Spinal cord (tissue), 10 donors: ENCODE measurements around the gene ODAD2. TPM values are rescaled to one million over a fixed set of nuclear protein-coding genes. Genes with fewer than 3 reads are reported as not detected.

Experiments used
- DNase-seq, 6 donors: peaks; one replicate each; pipeline versions ENCODE4 v3.0.0 to v3.0.0-alpha.2; 2013 to 2015; ENCODE audit warnings: low spot score in 6 of 6, low read depth in 4 of 6
- H3K27ac ChIP-seq: one replicate; pipeline ENCODE4 v1.5.1; 2013; ENCODE audit warnings: low read depth, low read length, control low read depth
- H3K27me3 ChIP-seq: one replicate; pipeline ENCODE4 v1.6.1; 2013; ENCODE audit warnings: low read length; ENCODE audit not compliant: control insufficient read depth, insufficient read depth
- H3K36me3 ChIP-seq: one replicate; pipeline ENCODE4 v1.6.1; 2013; ENCODE audit warnings: low read length; ENCODE audit not compliant: control insufficient read depth, insufficient read depth
- H3K4me1 ChIP-seq: one replicate; pipeline ENCODE4 v1.6.1; 2013; ENCODE audit warnings: low read length; ENCODE audit not compliant: control insufficient read depth, insufficient read depth
- H3K4me3 ChIP-seq: one replicate; pipeline ENCODE4 v1.5.1; 2013; ENCODE audit warnings: low read depth, low read length, control low read depth
- H3K9me3 ChIP-seq: one replicate; pipeline ENCODE4 v1.6.1; 2013; ENCODE audit warnings: low read length; ENCODE audit not compliant: control insufficient read depth, insufficient read depth
- WGBS: methylation state at CpG from one replicate; pipeline ENCODE4 v1.1.5; 2013; ENCODE audit warnings: missing lambda C conversion rate; ENCODE audit not compliant: insufficient coverage; 5-methylcytosine and 5-hydroxymethylcytosine counted together
- polyA plus RNA-seq, 2 donors: library from polyadenylated mRNA; unstranded; fragments of 120-200 nt; gene quantifications; one replicate each; pipeline ENCODE4 v1.2.1, GENCODE V29; 2013; ENCODE audit not compliant: insufficient read length in 2 of 2
- total RNA-seq, 2 donors: library from RNA; depleted of rRNA in 1 of 2; stranded (reverse); fragments of 120-200 nt in 1 of 2; fragments of >200 nt in 1 of 2; gene quantifications; one replicate each; pipeline versions ENCODE4 v1.2.3 to v1.2.4, GENCODE V29; 2013 to 2014
- donor health status: healthy.

The ODAD2 gene
- total and polyA plus RNA-seq, 4 donors: 3.9 to 7.0 (median 5.7) TPM

DNA sequence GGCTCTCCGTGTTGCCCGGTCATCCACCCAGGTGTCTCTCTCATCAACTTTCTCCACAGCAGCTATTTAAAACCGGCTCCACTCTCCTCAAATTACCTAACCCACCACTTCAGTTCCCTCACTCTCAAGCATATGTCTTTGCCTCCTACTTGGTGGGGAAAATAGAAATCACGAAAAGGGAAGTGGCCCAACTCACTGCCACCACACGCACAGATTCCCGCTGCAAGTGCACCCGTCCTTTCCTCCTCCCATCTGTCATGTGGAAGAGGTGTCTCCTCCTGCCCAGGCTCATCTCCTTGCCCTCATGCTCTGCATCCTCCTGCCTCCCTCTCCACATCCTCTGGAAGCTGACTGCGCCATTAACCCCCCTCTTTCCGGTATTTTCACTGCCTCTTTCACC is 172.5 kb downstream of the ODAD2 start:
- Histone ChIP-seq H3K4me1 (no peaks in the 10 kb centered on the region), H3K27ac (no peak overlapping the region), H3K27me3 (no peaks in the 10 kb centered on the region), H3K36me3 (no peaks in the 10 kb centered on the region), H3K9me3 (no peaks in the 10 kb centered on the region), H3K4me3 (no peak overlapping the region)
- 96% methylated on average over 7 of the region's 9 CpGs for WGBS
- DNase-seq: no peak

DNA sequence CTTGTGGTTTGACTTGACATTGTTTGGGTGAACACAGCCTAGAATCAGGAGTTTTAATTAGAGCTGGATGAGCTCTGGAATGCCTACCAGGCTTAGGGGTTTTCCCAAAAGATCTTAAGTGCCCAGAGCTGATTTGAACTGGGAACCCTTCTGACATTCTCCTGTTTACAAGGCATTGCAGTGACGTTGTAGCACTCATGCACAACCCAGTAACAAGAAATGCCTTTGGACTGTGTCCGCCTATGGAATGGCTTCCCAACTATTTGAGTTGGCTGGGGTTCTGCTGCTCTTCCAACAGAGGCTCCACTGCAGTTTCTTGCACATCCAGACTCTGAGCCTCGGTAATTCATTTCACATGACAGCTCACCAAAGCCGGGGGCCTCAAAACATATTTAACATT is 176.6 kb downstream of the ODAD2 start:
- Histone ChIP-seq H3K27me3 (no peaks in the 10 kb centered on the region), H3K4me3 (no peak overlapping the region), H3K27ac (no peak overlapping the region), H3K36me3 (no peaks in the 10 kb centered on the region), H3K9me3 (no peaks in the 10 kb centered on the region), H3K4me1 (no peaks in the 10 kb centered on the region)
- 96% methylated on average over 3 of the region's 4 CpGs for WGBS
- DNase-seq: no peak

DNA sequence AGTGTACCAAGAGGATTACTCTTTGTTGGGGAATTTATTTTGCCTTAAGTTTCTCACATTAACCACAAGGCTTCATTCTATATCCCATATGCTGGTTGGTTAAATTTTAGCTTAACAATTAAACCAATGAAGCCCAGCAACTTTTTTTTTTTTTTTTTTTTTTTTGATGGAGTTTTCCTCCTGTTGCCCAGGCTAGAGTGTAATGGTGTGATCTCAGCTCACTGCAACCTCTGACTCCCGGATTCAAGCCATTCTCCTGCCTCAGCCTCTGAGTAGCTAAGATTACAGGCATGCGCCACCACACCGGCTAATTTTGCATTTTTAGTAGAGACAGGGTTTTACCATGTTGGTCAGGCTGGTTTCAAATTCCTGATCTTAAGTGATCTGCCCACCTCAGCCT is 178.2 kb downstream of the ODAD2 start:
- no peak overlapping the region for H3K27ac ChIP-seq
- H3K27me3 ChIP-seq: no peaks in the 10 kb centered on the region
- H3K9me3 ChIP-seq: no peaks in the 10 kb centered on the region
- WGBS: 94% methylated on average over 2 of the region's 3 CpGs
- no peak overlapping the region for H3K4me3 ChIP-seq
- no peaks in the 10 kb centered on the region for H3K4me1 ChIP-seq
- DNase-seq: no peak
- no peaks in the 10 kb centered on the region for H3K36me3 ChIP-seq

DNA sequence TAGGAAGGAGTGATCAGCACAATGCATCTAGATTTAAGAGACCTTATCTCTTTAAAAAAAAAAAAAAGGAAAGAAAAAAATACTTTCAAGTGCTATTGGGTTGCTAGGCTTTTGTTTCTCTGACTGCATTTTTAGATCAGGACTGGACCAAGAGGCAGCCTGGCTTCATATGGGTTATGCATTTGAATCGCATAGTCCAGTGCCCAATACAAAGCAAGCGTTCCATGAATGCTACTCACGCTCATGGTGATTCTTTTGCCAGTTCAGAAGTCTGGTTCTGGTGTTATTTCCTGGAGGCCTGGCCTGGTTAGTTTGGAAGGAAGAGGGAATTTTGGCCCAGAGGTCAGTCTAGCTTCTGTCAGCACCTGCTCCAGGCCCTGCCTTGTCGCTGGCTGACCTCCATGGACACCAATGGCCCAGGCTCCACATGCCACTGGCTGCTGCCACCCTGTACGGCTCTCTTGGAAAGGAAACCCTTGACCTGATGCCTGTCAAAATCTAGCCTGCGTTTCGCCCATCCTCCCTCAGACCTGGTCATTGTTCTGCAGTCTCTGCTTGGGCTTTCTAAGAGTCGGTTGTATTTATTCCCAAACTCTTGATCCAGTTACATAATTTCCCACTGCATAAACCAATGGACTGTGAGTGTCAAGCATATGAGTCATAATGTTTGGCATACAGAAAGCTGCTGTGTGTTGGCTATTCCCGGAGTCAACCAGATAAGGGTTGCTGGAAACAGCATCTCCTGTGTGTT is 178.9 kb downstream of the ODAD2 start:
- no peak for DNase-seq
- no peak overlapping the region for H3K27ac ChIP-seq
- 93% methylated on average over 7 of the region's 9 CpGs for WGBS

DNA sequence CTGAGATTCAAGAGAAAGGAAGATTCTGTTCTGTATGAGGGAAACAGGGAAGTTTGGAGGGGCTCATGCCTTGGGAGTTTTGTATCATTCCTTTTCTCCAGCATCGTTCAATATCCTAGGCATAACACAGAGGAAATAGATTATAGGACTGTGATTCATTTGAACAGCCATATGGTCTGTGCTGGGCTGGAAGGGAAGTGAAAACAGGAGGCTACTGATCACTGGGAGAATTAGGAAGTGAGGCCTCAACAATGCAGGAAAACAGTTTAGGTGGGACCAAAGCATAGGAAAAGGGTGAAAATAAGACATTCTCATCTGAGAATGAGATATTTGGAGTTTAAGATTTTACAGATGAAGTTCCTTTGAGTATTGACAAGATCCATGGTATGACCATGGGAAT is 182.6 kb downstream of the ODAD2 start:
- H3K4me3 ChIP-seq: no peak overlapping the region
- WGBS: no CpG with 5 or more reads among the region's 1 CpG

More for the DNA sequence above, 178.9 kb downstream of the ODAD2 start:
- Histone ChIP-seq H3K4me1 (no peaks in the 10 kb centered on the region), H3K9me3 (no peaks in the 10 kb centered on the region), H3K4me3 (no peak overlapping the region), H3K27me3 (no peaks in the 10 kb centered on the region), H3K36me3 (no peaks in the 10 kb centered on the region)

DNA sequence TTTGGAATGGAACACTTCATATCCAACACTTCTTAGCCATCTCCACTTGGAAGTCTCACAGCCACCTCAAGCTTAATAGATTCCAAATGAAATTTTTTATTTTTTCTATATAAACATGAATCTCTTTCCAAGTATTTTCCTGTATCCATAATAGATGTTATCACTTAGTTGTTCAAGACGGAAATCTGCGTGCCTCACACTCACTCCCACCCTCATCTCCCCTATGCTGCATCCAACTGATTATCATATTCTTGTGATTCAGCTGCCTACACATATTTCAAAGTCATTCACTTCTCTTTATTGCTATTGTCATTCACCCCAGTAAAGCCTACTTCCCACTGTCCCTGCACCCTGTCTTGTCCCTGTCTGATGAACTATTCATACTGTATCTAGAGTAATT is 183.0 kb downstream of the ODAD2 start:
- Histone ChIP-seq H3K36me3 (no peaks in the 10 kb centered on the region), H3K27ac (no peak overlapping the region), H3K9me3 (no peaks in the 10 kb centered on the region), H3K4me1 (no peaks in the 10 kb centered on the region), H3K4me3 (no peak overlapping the region), H3K27me3 (no peaks in the 10 kb centered on the region)
- WGBS: 78% methylated on average over 2 of the region's 2 CpGs
- no peak for DNase-seq

More for the DNA sequence above, 182.6 kb downstream of the ODAD2 start:
- DNase-seq: no peak
- Histone ChIP-seq H3K36me3 (no peaks in the 10 kb centered on the region), H3K4me1 (no peaks in the 10 kb centered on the region), H3K27ac (no peak overlapping the region), H3K27me3 (no peaks in the 10 kb centered on the region), H3K9me3 (no peaks in the 10 kb centered on the region)

DNA sequence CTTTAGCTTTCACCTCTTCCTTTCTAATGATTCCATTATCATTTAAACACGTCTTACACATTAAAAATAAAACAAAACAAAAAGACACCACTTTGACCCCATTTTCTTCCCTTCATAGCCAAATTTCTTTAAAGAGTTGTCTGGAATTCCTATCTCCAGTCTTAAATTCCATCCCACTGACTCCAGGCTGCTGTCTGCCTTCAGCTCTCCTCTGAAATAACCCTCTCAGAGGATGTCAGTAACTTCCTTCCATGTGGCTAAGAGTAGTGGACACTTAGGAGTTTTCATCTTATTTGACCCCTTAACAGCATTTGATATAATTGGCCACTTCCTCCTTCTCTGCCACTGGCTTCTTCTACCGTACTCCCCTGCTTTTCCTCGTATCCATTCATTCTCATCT is 183.6 kb downstream of the ODAD2 start:
- H3K36me3 ChIP-seq: no peaks in the 10 kb centered on the region
- 95% methylated on average over 3 of the region's 3 CpGs for WGBS
- no peak overlapping the region for H3K27ac ChIP-seq
- no peak for DNase-seq
- no peak overlapping the region for H3K4me3 ChIP-seq
- no peaks in the 10 kb centered on the region for H3K4me1 ChIP-seq
- H3K27me3 ChIP-seq: no peaks in the 10 kb centered on the region
- no peaks in the 10 kb centered on the region for H3K9me3 ChIP-seq

DNA sequence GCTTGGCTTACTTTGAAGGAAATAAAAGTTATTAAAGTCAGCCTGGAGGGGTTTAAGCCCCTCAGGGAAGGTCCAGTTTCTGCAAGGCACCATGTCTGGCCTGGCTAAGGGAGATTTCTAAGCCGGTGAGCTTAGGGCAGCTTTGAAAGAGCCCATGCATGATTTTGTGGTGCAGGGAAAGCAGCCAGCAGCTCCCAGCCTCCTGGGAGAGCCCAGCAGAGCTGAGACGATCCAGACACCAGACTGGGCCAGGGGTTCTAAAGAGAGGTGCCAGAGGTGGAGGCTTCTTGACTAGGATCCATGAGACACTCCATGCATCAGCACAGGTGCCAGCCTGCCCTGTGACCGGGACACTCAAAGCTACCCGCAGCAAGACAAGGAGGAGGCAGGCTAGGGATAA is 193.7 kb downstream of the ODAD2 start:
- Histone ChIP-seq H3K9me3 (no peaks in the 10 kb centered on the region), H3K27ac (no peak overlapping the region), H3K4me3 (no peak overlapping the region), H3K4me1 (no peaks in the 10 kb centered on the region), H3K27me3 (no peaks in the 10 kb centered on the region), H3K36me3 (no peaks in the 10 kb centered on the region)
- 92% methylated on average over 4 of the region's 4 CpGs for WGBS
- DNase-seq: no peak

DNA sequence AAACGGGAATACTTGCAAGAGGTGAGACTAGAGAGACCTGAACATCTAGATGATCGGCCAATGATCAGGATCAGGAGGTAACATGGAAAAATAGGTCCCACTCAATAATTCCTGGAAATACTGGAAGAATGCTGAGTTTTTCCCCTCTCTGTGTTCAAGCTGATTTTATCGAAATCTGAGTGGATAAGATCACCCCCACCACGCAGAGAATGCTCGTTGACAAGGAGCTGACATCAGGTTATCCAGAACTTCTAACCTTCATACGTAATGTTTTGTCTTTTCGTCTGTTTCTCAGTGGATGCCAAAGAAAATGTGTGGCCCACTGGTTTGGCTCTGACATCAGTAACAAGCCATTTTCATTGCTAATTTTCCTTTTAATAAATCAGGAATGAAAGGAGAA is 194.7 kb downstream of the ODAD2 start:
- H3K4me1 ChIP-seq: no peaks in the 10 kb centered on the region
- no peaks in the 10 kb centered on the region for H3K27me3 ChIP-seq
- WGBS: 92% methylated on average over 7 of the region's 7 CpGs
- no peak for DNase-seq
- H3K9me3 ChIP-seq: no peaks in the 10 kb centered on the region
- H3K4me3 ChIP-seq: no peak overlapping the region
- H3K36me3 ChIP-seq: no peaks in the 10 kb centered on the region
- no peak overlapping the region for H3K27ac ChIP-seq

DNA sequence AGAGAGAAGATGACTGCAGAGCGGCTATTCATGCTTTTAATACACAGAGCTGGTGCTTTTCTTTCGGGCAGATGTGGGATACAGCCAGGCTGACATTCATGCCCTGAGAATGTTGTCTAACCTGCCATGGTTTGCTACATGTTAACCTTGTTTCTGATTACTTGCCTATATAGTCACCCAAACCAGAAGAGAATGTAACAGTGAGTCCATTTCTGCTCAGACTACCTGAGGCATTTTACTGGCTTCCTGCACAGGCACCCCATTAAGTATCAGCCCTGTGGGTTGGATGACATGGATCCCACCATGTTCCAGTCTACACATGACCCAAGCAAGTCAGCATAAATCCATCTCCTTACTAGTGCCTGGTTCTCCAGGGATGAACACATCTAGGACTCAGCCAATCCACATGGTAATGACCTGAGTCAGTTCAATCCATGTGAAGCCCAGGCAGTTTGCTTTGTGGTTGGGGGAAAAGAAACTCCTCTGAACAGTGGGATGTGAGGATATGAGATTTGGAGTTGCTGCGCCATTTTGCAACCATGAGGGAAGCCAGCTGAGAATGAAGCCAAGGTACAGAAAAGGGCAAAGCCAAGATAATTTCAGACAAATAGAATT is 197.6 kb downstream of the ODAD2 start:
- no peak overlapping the region for H3K4me3 ChIP-seq
- 89% methylated on average over 2 of the region's 3 CpGs for WGBS
- no peak for DNase-seq

More for the DNA sequence above, 197.6 kb downstream of the ODAD2 start:
- Histone ChIP-seq H3K4me1 (no peaks in the 10 kb centered on the region), H3K9me3 (no peaks in the 10 kb centered on the region), H3K27ac (no peak overlapping the region), H3K27me3 (no peaks in the 10 kb centered on the region), H3K36me3 (no peaks in the 10 kb centered on the region)
